GM19452 (cell line): Measurements from ENCODE around the gene PLA2R1.
"Not testable (repeated sequence)": the region's sequence is repeated elsewhere in the genome, so short reads cannot be mapped to it uniquely, and the experiment has no call there.

Experiments
- ATAC-seq: cut with Tn5 transposase; IDR thresholded peaks from one replicate; pipeline ENCODE4 v1.9.1; 2021; ENCODE audit not compliant: unreplicated experiment

The PLA2R1 gene

GRCh38 chr2:159984034-159984433, 78.4 kb downstream of the PLA2R1 start:
- ATAC-seq: no peak

GRCh38 chr2:159982842-159983785, 79.3 kb downstream of the PLA2R1 start:
- no peak for ATAC-seq

GRCh38 chr2:159982270-159982669, 80.1 kb downstream of the PLA2R1 start:
- no peak for ATAC-seq

DNA sequence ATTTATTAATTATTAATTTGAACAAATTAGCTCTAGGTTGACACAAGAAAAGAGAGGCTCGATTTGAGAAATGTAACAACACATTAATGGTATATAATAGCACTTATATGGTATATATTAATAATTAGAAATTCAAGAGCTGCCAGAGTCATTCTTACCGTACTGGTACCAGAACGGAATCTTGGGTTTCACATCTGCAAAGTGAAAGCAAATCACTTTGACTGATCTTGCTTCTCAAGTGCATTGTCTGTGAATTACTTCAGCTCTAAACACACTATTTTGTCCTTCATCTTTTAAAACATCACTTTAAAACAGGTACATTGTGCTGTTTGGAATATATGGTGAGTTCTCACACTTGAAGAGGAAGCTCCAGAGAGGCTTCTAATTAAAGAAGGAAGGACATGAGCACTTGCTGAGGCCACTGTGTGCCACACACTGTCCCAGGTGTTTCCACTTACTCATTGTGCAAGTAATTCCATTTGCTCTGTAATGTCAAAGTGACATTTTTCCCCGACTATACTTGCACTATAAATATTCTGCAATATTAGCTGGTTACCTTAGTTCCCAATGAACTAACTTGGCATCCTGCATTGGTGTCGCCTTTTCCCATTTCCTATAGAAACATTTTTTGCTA, 85.8 kb downstream of the PLA2R1 start:
- no peak for ATAC-seq

DNA sequence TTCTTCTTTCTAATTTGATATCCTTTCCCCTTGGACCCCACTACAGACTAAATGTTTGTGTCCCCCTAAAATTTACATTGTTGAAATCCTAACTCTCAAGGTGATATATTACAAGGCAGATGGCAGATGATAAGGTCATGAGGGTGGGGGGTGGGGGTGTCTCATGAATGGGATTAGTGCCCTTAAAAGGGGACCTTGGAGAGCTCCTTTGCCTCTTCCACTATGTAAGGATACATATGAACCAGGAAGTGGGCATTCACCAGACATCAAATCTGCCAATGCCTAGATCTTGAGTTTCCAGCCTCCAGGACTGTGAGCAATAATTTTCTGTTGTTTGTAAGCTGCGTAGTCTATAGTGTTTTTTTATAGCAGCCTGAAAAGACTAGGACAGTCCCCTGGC, 89.1 kb downstream of the PLA2R1 start:
- no peak for ATAC-seq

- ATAC-seq: no peak
Measured at GRCh38 chr2:159971365-159972152, 90.9 kb downstream of the PLA2R1 start.

GRCh38 chr2:159970548-159970947, 91.9 kb downstream of the PLA2R1 start:
- not testable (repeated sequence) for ATAC-seq

GRCh38 chr2:159968279-159968900, 94.0 kb downstream of the PLA2R1 start:
- ATAC-seq: peak; percentile 55

- ATAC-seq: peak; percentile 63
Measured at GRCh38 chr2:159963700-159964099, 98.7 kb downstream of the PLA2R1 start.

DNA sequence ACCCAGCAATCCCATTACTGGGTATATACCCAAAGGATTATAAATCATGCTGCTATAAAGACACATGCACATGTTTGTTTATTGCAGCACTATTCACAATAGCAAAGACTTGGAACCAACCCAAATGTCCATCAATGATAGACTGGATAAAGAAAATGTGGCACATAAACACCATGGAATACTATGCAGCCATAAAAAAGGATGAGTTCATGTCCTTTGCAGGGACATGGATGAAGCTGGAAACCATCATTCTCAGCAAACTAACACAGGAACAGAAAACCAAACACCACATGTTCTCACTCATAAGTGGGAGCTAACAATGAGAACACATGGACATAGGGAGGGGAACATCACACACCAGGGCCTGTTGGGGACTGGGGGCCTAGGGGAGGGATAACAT, 99.9 kb downstream of the PLA2R1 start:
- ATAC-seq: not testable (repeated sequence)

DNA sequence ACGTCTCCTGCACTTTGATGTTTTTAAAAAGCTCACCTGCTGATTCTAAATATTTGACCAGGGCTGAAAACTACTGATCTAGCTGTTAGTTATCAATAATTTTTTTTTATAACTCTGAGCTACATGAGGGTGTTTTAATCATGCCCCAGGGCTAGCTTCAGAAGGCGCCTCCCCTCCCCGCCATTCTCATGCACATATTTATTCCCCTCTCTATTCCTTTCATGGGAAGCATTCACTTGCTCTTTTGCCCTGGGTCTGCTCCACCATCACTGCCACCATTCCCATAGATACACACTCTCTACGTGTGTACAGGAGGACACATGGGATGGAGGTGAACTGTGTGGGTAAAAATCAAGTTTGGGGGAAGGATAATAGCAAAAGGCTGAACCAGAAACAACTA, 101.0 kb downstream of the PLA2R1 start:
- ATAC-seq: no peak

GRCh38 chr2:159961037-159961436, 101.4 kb downstream of the PLA2R1 start:
- no peak for ATAC-seq

DNA sequence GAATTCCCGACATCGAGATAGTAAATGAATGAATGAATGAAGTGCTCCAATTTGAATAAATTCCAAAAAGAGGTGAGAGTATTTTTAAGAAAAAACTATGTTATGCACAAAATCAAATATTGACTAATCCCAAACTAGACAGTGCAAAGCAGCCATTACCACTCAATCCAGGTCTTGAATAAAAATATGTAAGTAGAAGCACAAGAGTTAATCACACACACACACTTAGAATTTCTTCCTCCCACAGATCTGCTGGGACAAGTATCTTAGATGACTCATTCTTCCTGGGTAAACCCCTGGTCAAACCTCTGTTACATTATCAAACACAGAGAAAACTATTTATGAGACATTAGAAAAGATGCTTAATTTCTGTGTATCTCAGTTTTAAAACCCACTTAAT, 102.0 kb downstream of the PLA2R1 start:
- ATAC-seq: peak; percentile 45

DNA sequence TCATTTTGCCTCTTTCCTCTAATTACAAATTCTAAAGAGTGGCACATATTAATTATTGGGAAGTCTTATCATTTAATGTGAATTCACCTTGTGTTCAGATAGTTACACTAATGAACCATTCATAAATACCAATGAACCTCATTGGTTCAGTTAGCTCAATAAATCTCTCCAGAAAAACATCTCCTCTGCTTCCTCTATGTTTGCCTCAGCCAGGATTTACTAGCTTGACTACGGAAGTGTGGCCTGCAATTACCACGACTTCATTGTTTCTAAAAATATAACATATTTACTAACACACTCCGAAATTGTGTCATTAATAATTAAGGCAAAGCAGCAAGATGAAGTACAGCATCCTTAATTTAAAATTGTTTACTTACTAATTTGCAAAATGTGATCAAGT, 103.3 kb downstream of the PLA2R1 start:
- ATAC-seq: no peak

- ATAC-seq: no peak
Measured at GRCh38 chr2:159953136-159953823, 109.1 kb downstream of the PLA2R1 start.

GRCh38 chr2:159946326-159946999, 116.0 kb downstream of the PLA2R1 start:
- ATAC-seq: no peak

- ATAC-seq: no peak
Measured at GRCh38 chr2:159944874-159945273, 117.5 kb downstream of the PLA2R1 start.

- no peak for ATAC-seq
Measured at GRCh38 chr2:159942146-159942545, 120.3 kb downstream of the PLA2R1 start.

DNA sequence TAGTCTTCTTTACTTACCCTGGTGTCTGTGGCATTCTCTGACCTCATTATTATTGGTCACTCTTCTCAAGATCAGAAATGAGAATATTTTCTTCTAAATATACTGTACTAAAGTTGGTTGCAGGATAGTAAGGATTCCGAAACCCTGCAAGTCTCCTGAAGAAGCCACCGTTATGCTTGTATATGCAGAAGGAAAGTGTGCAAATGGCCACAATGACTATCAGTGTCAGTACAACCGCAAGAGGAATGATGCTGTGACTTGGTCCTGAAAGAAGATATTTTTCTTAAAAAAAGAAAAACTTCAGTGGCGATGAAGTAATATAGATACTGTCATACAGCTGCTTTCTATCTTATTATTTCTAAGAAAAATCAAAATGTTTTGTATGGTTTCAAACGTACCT, 120.7 kb downstream of the PLA2R1 start:
- no peak for ATAC-seq

GRCh38 chr2:159939946-159940345, 122.5 kb downstream of the PLA2R1 start:
- ATAC-seq: peak; percentile 75
